Duodenal mucosa (tissue), 2 donors: ENCODE results near the gene DHRS12.

Source experiments
- H3K27ac ChIP-seq: one replicate; pipeline ENCODE4 v1.7.0; 2013; ENCODE audit warnings: low read depth, low read length
- H3K27me3 ChIP-seq, 2 donors: one replicate each; pipeline ENCODE4 v1.7.0; 2013; ENCODE audit warnings: low read length in 2 of 2, control low read depth in 1 of 2; ENCODE audit not compliant: insufficient read depth in 2 of 2, control insufficient read depth in 1 of 2
- H3K36me3 ChIP-seq, 2 donors: one replicate each; pipeline ENCODE4 v1.7.0; 2013; ENCODE audit warnings: low read length in 2 of 2, control low read depth in 1 of 2; ENCODE audit not compliant: insufficient read depth in 2 of 2, control insufficient read depth in 1 of 2
- H3K4me1 ChIP-seq, 2 donors: one replicate each; pipeline ENCODE4 v1.7.0; 2013; ENCODE audit warnings: low read length in 2 of 2, control low read depth in 1 of 2; ENCODE audit not compliant: insufficient read depth in 2 of 2, control insufficient read depth in 1 of 2
- H3K4me3 ChIP-seq, 2 donors: one replicate each; pipeline ENCODE4 v1.7.0; 2013; ENCODE audit warnings: low read length in 2 of 2, low read depth in 1 of 2
- H3K9ac ChIP-seq, 2 donors: one replicate each; pipeline ENCODE4 v1.7.0; 2013; ENCODE audit warnings: low read length in 2 of 2, low read depth in 1 of 2
- H3K9me3 ChIP-seq, 2 donors: one replicate each; pipeline ENCODE4 v1.7.0; 2013; ENCODE audit warnings: low read length in 2 of 2, control low read depth in 1 of 2; ENCODE audit not compliant: control insufficient read depth in 1 of 2

Gene DHRS12

DNA sequence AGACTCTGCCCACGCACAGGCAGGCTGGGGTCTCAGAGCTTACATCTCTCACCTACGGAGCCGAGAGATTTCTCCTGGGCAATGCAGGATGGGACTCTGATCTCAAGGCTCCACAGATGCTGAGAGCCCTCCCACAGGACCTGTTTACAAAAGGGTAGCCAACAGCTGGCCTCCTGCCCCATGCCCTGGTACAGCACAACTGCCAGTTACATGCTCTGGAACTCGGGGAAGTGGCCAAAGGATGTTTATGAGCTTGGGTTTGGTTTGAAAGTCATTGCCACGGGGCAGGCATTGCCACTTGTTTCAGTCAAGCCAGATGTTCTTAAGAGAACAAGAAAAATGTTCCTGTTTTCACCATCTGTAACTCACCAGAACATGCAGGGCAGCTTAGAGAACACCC lies 3.5 kb downstream of the DHRS12 start:
- Histone ChIP-seq H3K27ac (no peak overlapping the region), H3K4me1 (peaks cover 30 to 32% of the 10 kb centered on the region in 2 donors), H3K36me3 (no peaks in the 10 kb centered on the region), H3K27me3 (no peaks in the 10 kb centered on the region), H3K9me3 (no peaks in the 10 kb centered on the region), H3K9ac (no peak overlapping the region), H3K4me3 (no peak overlapping the region)

DNA sequence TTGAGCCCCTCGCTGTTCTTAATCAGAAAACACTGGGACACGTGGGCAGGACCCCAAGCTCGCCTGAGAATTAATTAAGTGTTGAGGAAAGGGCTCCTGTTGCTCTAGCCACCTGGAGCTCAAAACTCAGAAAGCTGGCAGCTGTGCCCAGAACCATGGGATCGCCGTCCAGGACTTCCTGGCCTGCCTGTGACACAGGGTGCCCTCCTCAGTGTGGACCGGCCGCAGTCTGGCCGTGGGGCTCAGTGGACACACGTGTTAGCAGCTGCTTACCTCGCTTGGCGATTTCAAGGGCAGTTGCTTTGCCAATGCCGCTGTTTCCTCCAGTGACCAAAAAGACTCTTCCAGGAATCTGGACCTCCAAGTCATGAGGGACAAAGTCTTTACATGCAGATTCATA lies 4.7 kb downstream of the DHRS12 start:
- H3K27me3 ChIP-seq, result no peaks in the 10 kb centered on the region
- peaks cover 20 to 21% of the 10 kb centered on the region in 2 donors for H3K4me1 ChIP-seq

DNA sequence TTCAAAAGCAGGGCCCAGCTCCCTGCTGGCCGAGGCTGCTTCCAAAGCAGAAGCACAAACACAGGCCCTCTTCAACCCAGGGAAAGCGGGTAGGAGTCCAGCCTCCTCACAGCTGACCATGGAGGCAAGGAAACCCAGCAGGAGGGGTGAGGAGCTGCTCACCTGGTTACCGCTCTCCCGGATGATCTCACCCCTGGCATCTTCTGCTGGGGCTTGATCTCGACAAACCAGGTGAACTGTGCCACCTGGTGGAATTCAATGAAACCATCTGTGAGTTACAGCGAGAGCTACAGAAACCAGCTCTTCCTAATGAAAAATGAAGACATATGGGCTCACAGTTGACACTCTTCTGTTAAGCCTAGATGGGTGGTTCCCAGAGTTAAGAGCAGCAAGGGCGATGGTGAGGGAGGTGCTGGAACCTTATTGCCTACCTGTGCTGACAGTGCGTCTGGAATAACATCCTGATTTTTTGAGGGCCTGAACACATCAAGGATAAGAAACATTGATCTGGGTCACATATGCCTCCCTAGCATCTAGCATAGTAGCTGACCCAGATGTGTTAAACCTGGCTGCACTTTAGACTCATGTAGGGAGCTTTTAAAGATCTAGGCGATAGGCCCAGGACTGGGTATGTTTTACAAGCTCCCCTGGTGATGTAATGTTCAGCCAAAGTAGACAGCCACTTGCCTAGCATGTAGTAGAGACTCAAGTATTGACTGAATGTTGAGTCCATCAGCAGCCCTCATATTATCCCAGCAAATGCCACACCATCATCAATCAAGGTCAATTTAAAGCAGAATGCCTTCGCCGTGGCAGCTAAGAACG lies 6.1 kb downstream of the DHRS12 start:
- Histone ChIP-seq H3K27ac (no peak overlapping the region), H3K36me3 (no peaks in the 10 kb centered on the region), H3K4me1 (peaks cover 14 to 16% of the 10 kb centered on the region in 2 donors), H3K27me3 (no peaks in the 10 kb centered on the region), H3K9ac (no peak overlapping the region), H3K4me3 (no peak overlapping the region), H3K9me3 (no peaks in the 10 kb centered on the region)

More for the DNA sequence above, 4.7 kb downstream of the DHRS12 start:
- H3K4me3 ChIP-seq, result no peak overlapping the region
- H3K27ac ChIP-seq, result no peak overlapping the region
- no peaks in the 10 kb centered on the region for H3K36me3 ChIP-seq
- no peaks in the 10 kb centered on the region for H3K9me3 ChIP-seq
- H3K9ac ChIP-seq, result no peak overlapping the region

DNA sequence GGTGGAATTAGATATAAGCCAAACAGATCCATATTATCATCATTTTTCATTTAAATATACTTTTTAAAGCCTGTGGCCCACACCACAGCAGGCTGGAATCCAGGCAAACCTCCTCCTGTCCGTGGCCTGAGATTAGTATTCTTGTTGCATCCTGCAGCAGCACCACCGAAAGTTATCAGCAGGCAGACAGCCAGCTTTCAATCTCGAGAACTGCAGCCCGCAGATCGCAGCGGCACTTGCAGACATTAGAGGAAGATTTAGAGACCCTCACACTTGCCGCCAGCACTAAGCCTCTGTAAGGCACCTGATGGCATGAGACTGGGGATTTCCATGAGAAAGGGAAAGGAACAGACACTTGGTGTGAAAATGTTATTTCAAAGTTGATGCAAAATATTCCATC lies 7.4 kb downstream of the DHRS12 start:
- H3K4me1 ChIP-seq, result peaks cover 2 to 3% of the 10 kb centered on the region in 2 donors
- no peaks in the 10 kb centered on the region for H3K9me3 ChIP-seq
- H3K36me3 ChIP-seq, result no peaks in the 10 kb centered on the region
- no peak overlapping the region for H3K9ac ChIP-seq
- H3K27me3 ChIP-seq, result no peaks in the 10 kb centered on the region
- no peak overlapping the region for H3K4me3 ChIP-seq
- no peak overlapping the region for H3K27ac ChIP-seq

DNA sequence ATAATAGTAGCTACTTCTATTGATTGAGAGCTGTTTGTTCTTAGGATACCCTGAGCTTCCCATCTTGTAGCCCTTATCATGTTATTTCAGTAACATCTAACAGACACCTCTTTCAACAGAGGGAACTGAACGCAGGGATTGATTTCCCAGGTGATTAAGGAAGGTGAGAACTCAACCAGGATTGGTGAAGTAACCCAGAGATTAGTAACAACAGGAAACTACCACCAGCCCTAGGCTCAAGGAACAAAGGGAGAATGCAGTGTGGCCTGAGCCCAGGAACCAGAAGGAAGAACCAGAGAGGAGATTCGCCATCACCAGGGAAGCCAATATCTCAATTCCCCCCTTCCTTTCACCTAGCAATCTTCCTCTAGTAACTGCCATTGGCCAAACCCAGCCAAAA lies 8.5 kb downstream of the DHRS12 start:
- Histone ChIP-seq H3K4me1 (no peaks in the 10 kb centered on the region), H3K27me3 (no peaks in the 10 kb centered on the region), H3K36me3 (no peaks in the 10 kb centered on the region), H3K27ac (no peak overlapping the region), H3K4me3 (no peak overlapping the region), H3K9ac (no peak overlapping the region), H3K9me3 (no peaks in the 10 kb centered on the region)

DNA sequence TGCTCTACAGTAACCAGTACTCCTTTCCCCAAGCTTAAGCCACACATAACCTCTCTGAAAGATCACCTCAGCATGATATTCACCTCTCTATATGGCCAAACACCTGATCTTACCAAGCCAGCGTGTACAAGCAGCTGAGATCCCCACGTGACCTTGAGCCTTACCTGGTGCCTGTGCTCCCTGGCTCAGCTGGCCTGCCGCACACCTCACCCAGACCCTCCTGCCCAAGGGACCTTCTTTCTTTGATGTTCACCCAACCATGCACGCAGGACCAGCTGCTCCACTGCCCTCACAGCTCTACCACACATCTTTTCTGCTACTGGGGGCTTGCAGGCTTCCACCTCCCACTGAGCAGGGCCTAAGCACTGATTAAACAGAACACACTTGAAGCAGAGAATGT lies 9.0 kb downstream of the DHRS12 start:
- no peaks in the 10 kb centered on the region for H3K9me3 ChIP-seq
- no peaks in the 10 kb centered on the region for H3K27me3 ChIP-seq
- no peaks in the 10 kb centered on the region for H3K36me3 ChIP-seq
- no peak overlapping the region for H3K9ac ChIP-seq
- H3K27ac ChIP-seq, result no peak overlapping the region
- no peak overlapping the region for H3K4me3 ChIP-seq
- no peaks in the 10 kb centered on the region for H3K4me1 ChIP-seq

DNA sequence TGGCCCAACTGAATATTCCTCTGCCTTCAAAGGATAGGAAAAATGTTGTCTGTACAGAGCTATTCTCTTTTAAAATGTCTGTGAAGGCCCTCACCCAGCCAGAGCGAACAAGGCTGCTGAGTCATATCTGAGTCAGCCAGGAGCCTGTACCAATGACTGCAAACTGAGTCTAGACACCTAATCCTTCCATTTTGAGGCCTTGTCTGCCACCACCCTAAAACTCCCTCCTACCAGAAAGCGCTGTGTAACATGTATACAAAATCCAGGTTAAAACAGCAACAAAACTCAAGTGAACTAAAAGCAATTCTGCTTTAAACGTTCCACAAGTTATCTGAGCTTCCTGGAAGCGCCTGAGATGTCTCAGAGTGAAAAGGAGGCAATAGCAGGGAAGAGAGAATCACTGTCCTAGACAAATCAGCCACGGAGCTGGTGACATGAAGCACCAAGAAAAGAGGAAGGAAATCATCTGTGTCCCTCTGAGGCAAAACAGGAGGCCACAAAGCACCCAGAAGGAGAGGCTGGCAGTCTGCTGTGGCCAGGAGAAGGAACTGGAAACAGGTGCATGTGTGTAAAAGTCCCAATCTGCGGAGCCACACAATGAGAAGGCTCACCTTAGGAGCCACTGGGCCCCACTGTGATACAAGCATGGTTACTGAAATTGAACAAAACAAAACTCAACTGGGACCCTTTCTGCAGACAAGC lies 10.2 kb downstream of the DHRS12 start:
- H3K9me3 ChIP-seq, result no peaks in the 10 kb centered on the region
- H3K36me3 ChIP-seq, result no peaks in the 10 kb centered on the region
- no peak overlapping the region for H3K27ac ChIP-seq
- no peaks in the 10 kb centered on the region for H3K4me1 ChIP-seq
- H3K27me3 ChIP-seq, result no peaks in the 10 kb centered on the region
- no peak overlapping the region for H3K9ac ChIP-seq
- H3K4me3 ChIP-seq, result no peak overlapping the region

DNA sequence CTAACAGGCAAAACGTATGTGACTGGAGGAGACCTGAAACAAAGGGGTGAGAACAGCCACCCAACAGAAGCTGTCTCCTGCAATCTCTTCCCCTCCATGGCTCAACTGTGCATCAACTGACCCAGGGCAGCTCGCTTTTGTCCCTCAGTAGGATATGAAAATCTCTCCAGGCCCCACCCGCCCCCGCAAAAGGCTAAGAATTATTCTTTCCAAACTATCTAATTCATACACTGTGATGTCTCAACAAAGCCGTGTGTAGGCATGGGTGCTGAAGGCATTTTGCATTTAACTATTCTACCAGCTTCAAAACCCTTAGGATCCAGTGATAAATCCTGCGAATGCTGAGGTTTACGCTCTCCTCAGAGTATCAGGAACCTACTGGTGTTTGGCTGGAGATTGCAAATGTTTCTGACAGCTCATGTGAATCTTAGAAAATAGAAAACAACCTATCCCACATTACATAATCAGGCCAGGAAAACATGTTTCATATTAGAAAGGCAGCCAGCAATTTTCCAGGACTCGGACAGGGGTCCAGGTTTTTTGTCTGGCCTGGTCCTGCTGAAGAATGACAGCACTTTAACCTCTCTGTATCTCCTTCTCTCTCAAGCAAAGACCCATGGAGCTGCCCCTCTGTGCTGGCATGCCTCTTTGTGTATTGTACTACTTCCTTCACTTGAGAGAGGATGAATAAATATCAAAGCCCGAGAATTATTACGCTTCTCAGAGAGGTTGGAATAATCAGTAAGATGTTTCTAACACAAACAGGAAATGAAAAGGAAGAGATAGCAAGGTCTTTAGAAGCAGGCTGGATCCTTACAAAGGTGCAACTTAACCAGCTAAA lies 17.3 kb downstream of the DHRS12 start:
- H3K9ac ChIP-seq, result no peak overlapping the region

DNA sequence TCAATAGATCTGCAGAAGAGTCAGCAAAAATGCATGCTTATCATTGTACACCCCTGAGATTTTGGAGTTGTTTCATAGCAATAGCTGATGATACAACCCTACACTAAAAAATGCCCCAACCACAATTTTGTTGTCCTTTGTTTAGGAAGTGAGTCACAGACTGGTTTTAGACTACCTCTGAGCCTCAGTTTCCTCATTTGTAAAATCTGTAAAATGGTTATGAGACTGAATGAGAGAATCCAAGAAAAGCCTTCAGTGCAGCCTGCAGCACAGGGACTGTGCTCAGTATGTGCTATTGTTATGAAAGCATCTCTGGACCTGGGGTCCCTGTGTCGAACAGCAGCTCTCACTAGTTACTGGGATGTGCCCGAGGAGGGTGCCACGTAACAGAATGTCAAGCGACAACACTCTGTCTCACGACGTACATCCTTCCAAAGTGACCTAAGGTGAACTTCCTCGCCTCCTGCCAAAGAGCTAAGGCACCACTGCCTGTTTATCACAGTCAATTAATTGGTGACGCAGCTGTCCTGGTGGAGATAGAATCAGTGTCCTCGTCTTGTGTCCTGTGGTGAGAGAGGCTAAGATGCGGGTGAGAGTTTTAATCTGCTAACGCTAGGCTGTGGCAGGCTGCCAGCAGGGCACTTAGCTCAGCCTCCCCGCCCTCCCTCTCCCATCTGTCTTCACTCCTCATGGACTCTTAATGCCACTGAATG lies 18.1 kb downstream of the DHRS12 start:
- H3K4me3 ChIP-seq, result no peak overlapping the region

More for the DNA sequence above, 17.3 kb downstream of the DHRS12 start:
- Histone ChIP-seq H3K9me3 (no peaks in the 10 kb centered on the region), H3K4me3 (no peak overlapping the region), H3K4me1 (peaks cover 30 to 33% of the 10 kb centered on the region in 2 donors), H3K27me3 (no peaks in the 10 kb centered on the region), H3K27ac (no peak overlapping the region), H3K36me3 (no peaks in the 10 kb centered on the region)

More for the DNA sequence above, 18.1 kb downstream of the DHRS12 start:
- no peaks in the 10 kb centered on the region for H3K36me3 ChIP-seq
- H3K27me3 ChIP-seq, result no peaks in the 10 kb centered on the region
- no peaks in the 10 kb centered on the region for H3K9me3 ChIP-seq
- H3K27ac ChIP-seq, result no peak overlapping the region
- peaks cover 33 to 36% of the 10 kb centered on the region in 2 donors for H3K4me1 ChIP-seq
- H3K9ac ChIP-seq, result no peak overlapping the region
